ENCODE results near the gene SH3BP1.
"Not testable (repeated sequence)": the region's sequence is repeated elsewhere in the genome, so short reads cannot be mapped to it uniquely, and the experiment has no call there.

- not testable (repeated sequence) for TF ChIP-seq CTCF (conservative IDR thresholded peaks at IDR 0.05; ENCODE audit: low read depth, low read length); EZH2 (IDR thresholded peaks at IDR 0.05; ENCODE audit: borderline replicate concordance, low read depth, low read length, poor library complexity, severe bottlenecking)
Measured at GRCh38 chr22:37696260-37696656, 56.8 kb downstream of the SH3BP1 start.
